ENCODE results near the gene OR2T11. TPM values are rescaled to one million over a fixed set of nuclear protein-coding genes. Genes with fewer than 3 reads are reported as not detected.

Gene OR2T11
- total and polyA plus RNA-seq, 2 donors (not counting 3 experiments of a cell fraction or from before 2014, with no cell fraction given) = not detected

DNA sequence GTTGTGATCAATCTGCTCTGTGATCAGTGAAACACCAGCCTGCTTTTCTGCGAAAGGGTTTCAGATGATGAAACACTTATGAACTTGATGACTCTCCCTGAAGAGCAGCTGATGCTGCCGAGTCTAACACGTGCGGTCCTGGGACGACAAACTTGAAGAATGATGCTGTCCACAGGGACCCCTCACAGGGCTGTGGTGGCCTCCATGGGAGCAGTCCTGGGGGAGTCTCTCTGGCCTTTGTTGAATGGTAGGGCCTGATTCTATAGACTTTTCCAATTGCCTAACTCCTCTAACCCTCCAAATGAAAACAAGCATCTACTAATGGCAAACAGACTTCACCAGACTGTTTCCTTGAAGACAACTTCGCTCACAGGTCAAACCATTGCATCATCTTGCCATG is 37.3 kb downstream of the OR2T11 start, which contains the start of gene OR2T10:
OR2T10 (minus strand) TSS at position 112 of the 400 bp plus-strand sequence. CDS start 3,932 bp downstream, outside the sequence.
- Histone ChIP-seq H3K9me3 (replicated peaks; ENCODE audit: control insufficient read depth, insufficient read depth, low read length) (peaks cover 2% of the 10 kb centered on the region), H3K27me3 (ENCODE audit: control insufficient read depth in 2 of 2, insufficient read depth in 2 of 2, low read length in 2 of 2) (no peaks in the 10 kb centered on the region), H3K4me3 (replicated peaks in 1 of 3; ENCODE audit: insufficient read depth in 1 of 3, low read depth in 1 of 3, low read length in 3 of 3) (no peak within 1 kb of the TSS), H3K79me2 (ENCODE audit: control insufficient read depth, insufficient read depth, low read length) (no peaks in the 10 kb centered on the region), H2AFZ (ENCODE audit: low read depth, low read length) (no peak within 1 kb of the TSS), H4K20me1 (replicated peaks; ENCODE audit: control insufficient read depth, extremely low read depth, insufficient read depth, low read length) (no peaks in the 10 kb centered on the region), H3K27ac (ENCODE audit: insufficient read depth, low read depth, low read length) (no peak within 1 kb of the TSS), H3K9me1 (replicated peaks; ENCODE audit: control insufficient read depth, extremely low read depth, insufficient read depth, low read length) (no peaks in the 10 kb centered on the region), H3K36me3 (ENCODE audit: control insufficient read depth in 2 of 2, extremely low read depth in 1 of 2, insufficient read depth in 2 of 2, low read length in 2 of 2) (no peaks in the 10 kb centered on the region), H3K4me1 (ENCODE audit: control insufficient read depth, extremely low read depth, insufficient read depth, low read length) (no peaks in the 10 kb centered on the region), H3K9ac (replicated peaks; ENCODE audit: extremely low read depth, insufficient read depth, low read length) (no peak within 1 kb of the TSS), H3K4me2 (ENCODE audit: insufficient read depth, low read length) (no peak within 1 kb of the TSS)
- intact Hi-C loops (cut with micrococcal nuclease) (no loop called here), dilution Hi-C loops (cut with MboI; ENCODE audit: extremely low pct_ligation_motif_present, low sequenced_read_pairs) (no loop called here)
- DNase-seq (ENCODE audit: low read depth, low spot score) (no peak), FAIRE-seq (no peak)
- POLR2A ChIA-PET = no interaction called here
- TF ChIP-seq EZH2 (IDR thresholded peaks at IDR 0.05; ENCODE audit: borderline replicate concordance, low read depth, low read length, severe bottlenecking) = no peak
- TF ChIP-seq, protein P1, sequence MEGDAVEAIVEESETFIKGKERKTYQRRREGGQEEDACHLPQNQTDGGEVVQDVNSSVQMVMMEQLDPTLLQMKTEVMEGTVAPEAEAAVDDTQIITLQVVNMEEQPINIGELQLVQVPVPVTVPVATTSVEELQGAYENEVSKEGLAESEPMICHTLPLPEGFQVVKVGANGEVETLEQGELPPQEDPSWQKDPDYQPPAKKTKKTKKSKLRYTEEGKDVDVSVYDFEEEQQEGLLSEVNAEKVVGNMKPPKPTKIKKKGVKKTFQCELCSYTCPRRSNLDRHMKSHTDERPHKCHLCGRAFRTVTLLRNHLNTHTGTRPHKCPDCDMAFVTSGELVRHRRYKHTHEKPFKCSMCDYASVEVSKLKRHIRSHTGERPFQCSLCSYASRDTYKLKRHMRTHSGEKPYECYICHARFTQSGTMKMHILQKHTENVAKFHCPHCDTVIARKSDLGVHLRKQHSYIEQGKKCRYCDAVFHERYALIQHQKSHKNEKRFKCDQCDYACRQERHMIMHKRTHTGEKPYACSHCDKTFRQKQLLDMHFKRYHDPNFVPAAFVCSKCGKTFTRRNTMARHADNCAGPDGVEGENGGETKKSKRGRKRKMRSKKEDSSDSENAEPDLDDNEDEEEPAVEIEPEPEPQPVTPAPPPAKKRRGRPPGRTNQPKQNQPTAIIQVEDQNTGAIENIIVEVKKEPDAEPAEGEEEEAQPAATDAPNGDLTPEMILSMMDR (IDR thresholded peaks at IDR 0.05; ENCODE audit: extremely low read depth in 1 of 2, insufficient read depth in 1 of 2, low read depth in 1 of 2, low read length in 2 of 2) = no peak
- no peak for TF ChIP-seq FOS (IDR thresholded peaks at IDR 0.05; ENCODE audit: borderline replicate concordance, insufficient read depth, low read length)
- TF ChIP-seq MYC (IDR thresholded peaks at IDR 0.05; ENCODE audit: low read depth, low read length) = no peak
- TF ChIP-seq, protein P2, sequence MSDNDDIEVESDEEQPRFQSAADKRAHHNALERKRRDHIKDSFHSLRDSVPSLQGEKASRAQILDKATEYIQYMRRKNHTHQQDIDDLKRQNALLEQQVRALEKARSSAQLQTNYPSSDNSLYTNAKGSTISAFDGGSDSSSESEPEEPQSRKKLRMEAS (IDR thresholded peaks at IDR 0.05; ENCODE audit: insufficient read depth, insufficient read length) = no peak
- TF ChIP-seq POLR2A (IDR thresholded peaks at IDR 0.05; ENCODE audit: low read depth, low read length) = no peak
- TF ChIP-seq JUN (IDR thresholded peaks at IDR 0.05; ENCODE audit: borderline replicate concordance, insufficient read depth, insufficient read length, low read depth) = no peak
- no peak for TF ChIP-seq GATA2 (IDR thresholded peaks at IDR 0.05; ENCODE audit: insufficient read depth, insufficient read length, low read depth, low read length)
- no peak for TF ChIP-seq POLR2AphosphoS5 (IDR thresholded peaks at IDR 0.05; ENCODE audit: insufficient read depth, low read depth, low read length)
- CTCF ChIA-PET = no interaction called here
- no TSS peak for BruUV-seq (replicated peaks)

Measured in endothelial cell of umbilical vein (primary cell).